GM21619 (cell line): ENCODE measurements around the gene N4BP2.
"Not testable (repeated sequence)": the region's sequence is repeated elsewhere in the genome, so short reads cannot be mapped to it uniquely, and the experiment has no call there.

ENCODE experiments used
- ATAC-seq: cut with Tn5 transposase; IDR thresholded peaks from one replicate; pipeline ENCODE4 v1.9.1; 2021; ENCODE audit not compliant: unreplicated experiment

Gene N4BP2

GRCh38 chr4:40056716-40057585 is at the start of gene N4BP2:
N4BP2 (plus strand) TSS chr4:40056850; CDS start chr4:40097341, 40,491 bp downstream.
- ATAC-seq: peak; percentile 55

GRCh38 chr4:40016007-40016406 is 40.6 kb upstream of the N4BP2 start:
- no peak for ATAC-seq

GRCh38 chr4:40020221-40020620 is 36.4 kb upstream of the N4BP2 start:
- no peak for ATAC-seq

GRCh38 chr4:40021116-40021515 is 35.5 kb upstream of the N4BP2 start:
- not testable (repeated sequence) for ATAC-seq

GRCh38 chr4:40024049-40024448 is 32.6 kb upstream of the N4BP2 start:
- ATAC-seq: not testable (repeated sequence)

DNA sequence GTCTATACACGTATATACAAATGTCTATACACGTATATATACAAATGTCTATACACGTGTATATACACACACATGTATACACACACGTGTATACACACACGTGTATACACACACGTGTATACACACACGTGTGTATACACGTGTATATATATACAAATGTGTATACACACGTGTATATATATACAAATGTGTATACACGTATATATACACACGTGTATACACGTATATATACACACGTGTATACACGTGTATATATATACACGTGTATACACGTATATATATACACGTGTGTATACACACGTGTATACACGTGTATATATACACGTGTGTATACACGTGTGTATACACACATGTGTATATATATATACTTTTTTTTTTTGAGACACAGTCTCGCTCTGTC is 23.9 kb upstream of the N4BP2 start:
- ATAC-seq: no peak

- no peak for ATAC-seq
These were observed 23.0 kb upstream of the N4BP2 start for GRCh38 chr4:40033613-40034012.

- no peak for ATAC-seq
These were observed 17.7 kb upstream of the N4BP2 start for GRCh38 chr4:40038977-40039376.

DNA sequence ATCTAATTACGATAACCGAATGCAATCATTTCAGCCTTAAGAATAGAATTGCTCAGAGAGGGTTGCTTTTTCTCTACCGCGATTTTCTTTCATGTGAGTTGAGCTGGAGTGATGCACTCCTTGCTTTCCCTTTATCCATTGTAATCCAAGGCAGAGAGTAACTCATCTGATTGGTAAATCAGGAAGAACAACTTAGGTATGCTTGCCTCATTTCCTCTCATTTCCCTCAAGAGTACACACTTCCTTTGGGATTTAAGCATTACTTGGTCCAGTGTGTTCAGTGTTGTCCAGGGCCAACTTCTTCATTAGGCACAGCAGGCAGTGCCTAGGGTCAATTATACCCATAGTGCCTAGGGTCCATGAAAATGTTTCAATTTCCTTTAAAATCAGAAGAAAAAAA is 15.7 kb upstream of the N4BP2 start:
- no peak for ATAC-seq

- no peak for ATAC-seq
These were observed 12.9 kb upstream of the N4BP2 start for GRCh38 chr4:40043786-40044185.

- ATAC-seq: no peak
These were observed 10.2 kb upstream of the N4BP2 start for GRCh38 chr4:40046311-40046980.

GRCh38 chr4:40053161-40053560 is 3.5 kb upstream of the N4BP2 start:
- ATAC-seq: no peak

- no peak for ATAC-seq
These were observed 1.2 kb upstream of the N4BP2 start for GRCh38 chr4:40055511-40055862.

- ATAC-seq: no peak
These were observed 561 bp upstream of the N4BP2 start for GRCh38 chr4:40055863-40056715.

DNA sequence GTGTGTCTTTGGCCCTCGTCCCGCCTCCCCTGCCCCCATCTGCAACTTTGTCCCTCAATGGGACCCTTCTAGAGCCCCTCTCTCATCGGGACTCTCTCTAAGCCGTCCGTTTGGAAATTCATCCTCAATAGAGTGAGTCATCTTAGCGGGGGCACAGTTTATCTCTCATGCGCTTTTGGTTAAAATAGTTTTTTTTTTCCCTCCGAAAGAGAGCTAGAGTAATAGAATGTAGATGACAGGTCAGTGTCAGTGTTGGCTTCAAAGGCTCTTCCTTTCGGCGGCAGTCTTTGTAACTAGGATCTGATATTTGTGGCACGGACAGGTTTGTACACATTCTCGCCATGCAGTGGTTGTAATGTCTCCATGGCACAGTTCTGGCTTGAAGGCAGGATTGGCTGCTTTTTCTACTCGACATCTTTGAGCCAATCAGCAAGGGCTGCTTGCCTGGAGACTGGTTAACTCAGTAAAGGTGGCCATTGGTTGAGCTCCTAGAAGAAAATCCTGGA is 989 bp downstream of the N4BP2 start:
- ATAC-seq: peak; percentile 70

DNA sequence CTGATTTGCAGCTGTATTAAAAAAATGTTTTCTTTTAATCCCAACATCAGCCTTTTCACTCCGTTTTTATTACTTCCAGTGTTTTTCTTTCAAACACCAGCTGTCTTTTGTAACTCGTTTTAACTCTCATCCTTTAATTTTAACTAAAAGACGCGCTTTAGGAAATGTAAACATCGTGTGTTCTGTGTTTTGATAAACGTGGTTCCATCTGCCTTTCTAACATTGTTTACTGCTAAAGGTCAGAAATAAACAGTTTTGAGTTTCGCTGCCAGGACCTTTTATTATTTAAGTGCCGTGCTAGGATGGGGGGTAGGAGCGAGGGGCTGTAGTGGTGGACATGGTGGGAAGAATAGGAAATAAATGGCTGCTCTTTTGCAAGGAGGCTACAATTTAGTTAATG is 1.5 kb downstream of the N4BP2 start:
- no peak for ATAC-seq

DNA sequence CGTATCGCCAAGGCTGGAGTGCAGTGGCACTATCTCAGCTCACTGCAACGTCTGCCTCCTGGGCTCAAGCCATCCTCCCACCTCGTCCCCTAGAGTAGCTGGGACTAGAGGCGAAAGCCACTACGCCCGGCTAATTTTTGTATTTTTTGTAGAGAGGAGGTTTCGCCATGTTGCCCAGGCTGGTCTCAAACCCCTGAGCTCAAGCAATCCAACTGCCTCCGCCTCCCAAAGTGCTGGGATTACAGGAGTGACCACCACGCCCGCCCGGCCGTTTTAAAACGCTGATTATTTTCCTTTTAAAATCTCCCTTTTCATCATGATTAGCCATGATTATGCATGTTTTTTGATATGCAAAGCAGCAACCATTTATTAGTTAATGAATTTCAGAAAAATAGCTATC is 2.2 kb downstream of the N4BP2 start:
- no peak for ATAC-seq

DNA sequence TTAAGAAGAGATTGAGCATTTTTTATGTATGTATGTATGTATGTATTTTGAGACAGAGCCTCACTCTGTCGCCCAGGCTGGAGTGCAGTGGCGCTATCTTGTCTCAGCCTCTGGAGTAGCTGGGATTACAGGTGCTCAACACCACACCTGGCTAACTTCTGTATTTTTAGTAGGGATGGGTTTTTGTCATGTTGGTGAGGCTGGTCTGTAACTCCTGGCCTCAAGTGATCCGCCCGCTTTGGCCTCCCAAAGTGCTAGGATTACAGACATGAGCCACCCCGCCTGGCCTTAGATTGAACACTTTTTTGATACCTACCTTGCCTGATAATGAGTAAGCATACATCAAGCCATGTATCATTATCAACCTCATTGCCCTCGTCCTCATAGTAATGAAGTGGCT is 2.7 kb downstream of the N4BP2 start:
- ATAC-seq: no peak

GRCh38 chr4:40065010-40065409 is 8.4 kb downstream of the N4BP2 start:
- no peak for ATAC-seq

- ATAC-seq: no peak
These were observed 10.0 kb downstream of the N4BP2 start for GRCh38 chr4:40066651-40067050.

- ATAC-seq: no peak
These were observed 13.7 kb downstream of the N4BP2 start for GRCh38 chr4:40070387-40070786.
